HG03432 (cell line): ENCODE results near the gene TIMM13.

Source experiments
- ATAC-seq: cut with Tn5 transposase; IDR thresholded peaks from one replicate; pipeline ENCODE4 v1.9.1; 2021; ENCODE audit warnings: mild to moderate bottlenecking, moderate library complexity; ENCODE audit not compliant: unreplicated experiment

The TIMM13 gene

GRCh38 chr19:2387367-2388288 lies 39.8 kb downstream of the TIMM13 start:
- ATAC-seq, result no peak

- ATAC-seq, result no peak
Observed at GRCh38 chr19:2385053-2385721, 42.2 kb downstream of the TIMM13 start.

- ATAC-seq, result no peak
Observed at GRCh38 chr19:2382530-2383222, 44.7 kb downstream of the TIMM13 start.

GRCh38 chr19:2381148-2381820 lies 46.1 kb downstream of the TIMM13 start:
- no peak for ATAC-seq

GRCh38 chr19:2380567-2380966 lies 46.8 kb downstream of the TIMM13 start:
- ATAC-seq, result no peak

GRCh38 chr19:2376784-2377519 lies 50.4 kb downstream of the TIMM13 start:
- ATAC-seq, result no peak
